IPS DF 19.7 (cell line): ENCODE results near the gene CNPY1.

ENCODE experiments used
- DNase-seq: peaks from one replicate; pipeline ENCODE4 v3.0.0-alpha.2; 2013; ENCODE audit warnings: low read depth, low spot score

CNPY1 gene

GRCh38 chr7:155467846-155468784 is 78.2 kb downstream of the CNPY1 start:
- no peak for DNase-seq

GRCh38 chr7:155466814-155467733 is 79.3 kb downstream of the CNPY1 start:
- DNase-seq, result no peak

GRCh38 chr7:155466142-155466813 is 80.1 kb downstream of the CNPY1 start:
- DNase-seq, result no peak

- no peak for DNase-seq
Observed at GRCh38 chr7:155465761-155466141, 80.6 kb downstream of the CNPY1 start.

GRCh38 chr7:155464948-155465739 is 81.2 kb downstream of the CNPY1 start:
- no peak for DNase-seq

- no peak for DNase-seq
Observed at GRCh38 chr7:155464183-155464582, 82.2 kb downstream of the CNPY1 start.

- no peak for DNase-seq
Observed at GRCh38 chr7:155463114-155463811, 83.1 kb downstream of the CNPY1 start.

GRCh38 chr7:155462163-155462735 is 84.1 kb downstream of the CNPY1 start:
- DNase-seq, result no peak

- no peak for DNase-seq
Observed at GRCh38 chr7:155461631-155462030, 84.7 kb downstream of the CNPY1 start.

- no peak for DNase-seq
Observed at GRCh38 chr7:155460926-155461613, 85.3 kb downstream of the CNPY1 start.

- no peak for DNase-seq
Observed at GRCh38 chr7:155459700-155460461, 86.5 kb downstream of the CNPY1 start.

- DNase-seq, result no peak
Observed at GRCh38 chr7:155458878-155459699, 87.3 kb downstream of the CNPY1 start.

- DNase-seq, result no peak
Observed at GRCh38 chr7:155458111-155458877, 88.1 kb downstream of the CNPY1 start, which contains the start of gene EN2. TSS of gene EN2 (plus strand) at chr7:155458129. CDS start at chr7:155458378, 249 bp downstream.

- no peak for DNase-seq
Observed at GRCh38 chr7:155457544-155458110, 88.7 kb downstream of the CNPY1 start.

GRCh38 chr7:155456738-155457543 is 89.4 kb downstream of the CNPY1 start:
- no peak for DNase-seq
